Endometrial microvascular endothelial cells (primary cell): ENCODE results near the gene EYS. TPM values are rescaled to one million over a fixed set of nuclear protein-coding genes. Genes with fewer than 3 reads are reported as not detected.
"Not testable (repeated sequence)": the region's sequence is repeated elsewhere in the genome, so short reads cannot be mapped to it uniquely, and the experiment has no call there.

Source experiments
- in situ Hi-C: cut with HindIII; loops from 2 replicates; pipeline ENCODE4 v1.10.0; 2017; ENCODE audit warnings: low sequenced_read_pairs, low pct_unique_long_range_greater_than_20kb; ENCODE audit errors: inconsistent ontology term
- total RNA-seq: library from RNA; depleted of rRNA; stranded (reverse); fragments of >200 nt; gene quantifications from one replicate; pipeline ENCODE4 v1.2.3, GENCODE V29; 2015; ENCODE audit errors: inconsistent ontology term

Gene EYS
- total RNA-seq, 1 donor from 2014 or later, result not detected

GRCh38 chr6:64037427-64037826 lies 1669.6 kb downstream of the EYS start:
- in situ Hi-C loops, result no loop called here

- in situ Hi-C loops, result no loop called here
Measured at GRCh38 chr6:64034910-64035655, 1671.9 kb downstream of the EYS start.

GRCh38 chr6:64034291-64034690 lies 1672.7 kb downstream of the EYS start:
- in situ Hi-C loops, result no loop called here

GRCh38 chr6:64030950-64031618 lies 1675.9 kb downstream of the EYS start:
- in situ Hi-C loops, result not testable (repeated sequence)

- in situ Hi-C loops, result no loop called here
Measured at GRCh38 chr6:64023693-64024092, 1683.3 kb downstream of the EYS start.

GRCh38 chr6:64014595-64014994 lies 1692.4 kb downstream of the EYS start:
- in situ Hi-C loops, result no loop called here

GRCh38 chr6:64013011-64013410 lies 1694.0 kb downstream of the EYS start:
- in situ Hi-C loops, result no loop called here

- in situ Hi-C loops, result no loop called here
Measured at GRCh38 chr6:64012351-64013001, 1694.5 kb downstream of the EYS start.

GRCh38 chr6:64010666-64011065 lies 1696.4 kb downstream of the EYS start:
- in situ Hi-C loops, result no loop called here

- in situ Hi-C loops, result no loop called here
Measured at GRCh38 chr6:64010010-64010409, 1697.0 kb downstream of the EYS start.

- in situ Hi-C loops, result no loop called here
Measured at GRCh38 chr6:64006246-64006645, 1700.8 kb downstream of the EYS start.

- in situ Hi-C loops, result no loop called here
Measured at GRCh38 chr6:64000818-64001491, 1706.1 kb downstream of the EYS start.

GRCh38 chr6:63999613-64000012 lies 1707.4 kb downstream of the EYS start:
- in situ Hi-C loops, result no loop called here

- in situ Hi-C loops, result no loop called here
Measured at GRCh38 chr6:63998991-63999390, 1708.0 kb downstream of the EYS start.

GRCh38 chr6:63997734-63998133 lies 1709.3 kb downstream of the EYS start:
- in situ Hi-C loops, result no loop called here

- in situ Hi-C loops, result no loop called here
Measured at GRCh38 chr6:63997221-63997620, 1709.8 kb downstream of the EYS start.

GRCh38 chr6:63985223-63985622 lies 1721.8 kb downstream of the EYS start:
- in situ Hi-C loops, result no loop called here

GRCh38 chr6:63975699-63976098 lies 1731.3 kb downstream of the EYS start:
- in situ Hi-C loops, result no loop called here

- in situ Hi-C loops, result no loop called here
Measured at GRCh38 chr6:63968650-63969049, 1738.4 kb downstream of the EYS start.
